Measurements from ENCODE around the gene PHETA1.
"Not testable (repeated sequence)": the region's sequence is repeated elsewhere in the genome, so short reads cannot be mapped to it uniquely, and the experiment has no call there.

Gene PHETA1

DNA sequence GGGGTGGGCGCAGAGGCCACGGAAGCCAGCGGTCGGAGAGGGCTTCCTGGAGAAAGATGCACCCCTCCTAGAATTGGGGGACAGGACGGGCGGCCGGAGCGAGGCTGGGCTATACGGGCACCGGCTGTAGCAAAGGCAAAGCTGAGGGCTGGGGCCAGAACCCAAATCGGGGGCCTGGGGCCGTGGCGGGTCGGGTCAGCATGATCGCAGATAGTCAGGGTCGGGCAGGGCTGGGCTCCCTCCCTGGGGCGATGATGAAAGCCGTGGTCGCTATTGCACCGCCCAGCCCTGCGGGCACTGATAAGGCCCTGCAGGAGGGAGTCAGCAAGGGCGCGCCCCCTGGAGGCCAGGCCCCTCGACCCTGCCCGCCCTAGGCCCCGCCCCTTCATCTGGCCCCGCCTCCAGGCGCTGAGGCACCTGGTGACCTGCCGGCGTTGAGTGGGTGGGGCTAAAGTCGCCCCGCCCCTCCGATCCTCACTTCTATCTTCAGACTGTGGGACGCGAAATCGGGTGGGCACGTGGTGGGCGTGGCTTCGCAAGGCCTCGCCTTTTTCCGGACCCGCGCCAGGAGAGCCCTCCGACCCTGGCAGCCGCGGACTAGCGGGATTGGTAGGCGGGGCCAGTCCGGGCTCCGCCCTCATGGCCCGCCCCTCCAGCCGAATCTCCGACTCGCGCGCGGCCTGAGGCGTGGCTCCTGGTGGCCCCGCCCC lies 36.4 kb upstream of the PHETA1 start:
- DNase-seq (ENCODE audit: low read depth in 2 of 2): peak; percentile 99 to 100

DNA sequence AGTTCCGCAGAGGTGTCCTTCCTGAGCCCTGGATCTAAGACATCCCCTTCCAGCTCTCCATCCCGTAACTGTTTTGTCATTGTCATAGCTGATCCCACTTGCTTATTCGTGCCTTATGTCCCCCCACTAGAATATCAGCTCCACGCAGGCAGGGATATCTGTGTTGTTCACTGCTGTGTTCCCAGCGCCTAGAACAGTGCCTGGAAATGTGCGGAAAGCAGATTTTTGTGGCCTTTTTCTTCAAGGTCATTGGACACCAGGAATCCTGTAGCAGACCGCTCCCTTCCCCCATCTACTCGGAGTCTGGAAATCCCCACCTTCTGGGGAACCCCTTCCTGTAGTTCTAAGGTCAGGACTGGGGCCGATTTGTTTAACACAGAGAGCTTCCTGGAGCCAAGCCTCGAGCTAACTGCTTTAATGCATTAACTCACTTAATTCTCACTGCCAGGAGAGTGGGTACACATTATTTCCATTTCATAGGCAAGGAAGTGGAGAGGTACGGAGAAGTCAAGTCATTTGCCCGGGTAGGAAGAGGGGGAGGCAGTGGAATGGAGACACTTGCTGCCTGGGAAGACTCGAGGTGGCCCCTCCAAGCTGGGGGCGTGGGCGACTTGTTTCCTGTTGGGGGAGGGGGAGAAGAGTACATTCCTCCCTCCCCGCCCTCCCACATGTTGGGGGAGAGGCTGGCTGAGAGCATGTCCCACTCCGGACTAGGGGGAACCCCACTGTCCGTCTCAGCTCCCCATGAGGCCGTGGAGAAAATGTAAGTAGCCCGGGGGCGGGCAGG lies 35.7 kb upstream of the PHETA1 start:
- DNase-seq (ENCODE audit: low read depth in 2 of 2): peak; percentile 52

DNA sequence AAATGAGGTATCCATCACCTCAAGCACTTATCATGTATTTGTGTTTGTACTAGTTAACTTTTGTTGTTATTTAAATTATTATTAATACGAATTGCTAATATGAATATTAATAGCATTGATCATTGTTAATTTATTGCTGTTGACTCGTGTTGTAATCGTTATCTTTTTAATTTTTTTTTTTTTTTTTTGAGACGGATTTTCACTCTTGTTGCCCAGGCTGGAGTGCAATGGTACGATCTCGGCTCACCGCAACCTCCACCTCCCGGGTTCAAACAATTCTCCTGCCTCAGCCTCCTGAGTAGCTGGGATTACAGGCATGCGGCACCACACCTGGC lies 33.6 kb upstream of the PHETA1 start:
- not testable (repeated sequence) for DNase-seq (ENCODE audit: low read depth in 2 of 2)

DNA sequence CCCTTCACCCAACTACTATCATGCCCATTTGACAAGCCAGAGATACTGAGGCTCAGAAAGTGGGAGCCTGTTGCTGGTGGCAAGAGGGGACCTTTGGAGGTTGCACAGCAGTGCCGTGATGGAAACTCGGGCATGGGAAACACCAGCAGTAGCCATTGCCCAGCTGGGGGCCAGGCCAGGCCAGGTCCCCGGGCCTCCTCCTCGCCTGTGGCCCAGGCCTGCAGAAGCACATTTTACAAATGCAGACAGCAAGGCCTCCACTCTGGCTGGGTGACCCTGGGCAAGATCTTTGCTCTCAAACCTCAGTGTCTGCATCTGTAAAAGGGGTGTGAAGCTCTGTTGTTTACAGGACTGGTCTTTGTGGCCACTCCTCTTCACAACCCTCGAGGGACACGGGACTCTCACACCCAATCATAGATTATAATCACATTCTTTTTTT lies 32.3 kb upstream of the PHETA1 start:
- DNase-seq (ENCODE audit: low read depth in 2 of 2): no peak

DNA sequence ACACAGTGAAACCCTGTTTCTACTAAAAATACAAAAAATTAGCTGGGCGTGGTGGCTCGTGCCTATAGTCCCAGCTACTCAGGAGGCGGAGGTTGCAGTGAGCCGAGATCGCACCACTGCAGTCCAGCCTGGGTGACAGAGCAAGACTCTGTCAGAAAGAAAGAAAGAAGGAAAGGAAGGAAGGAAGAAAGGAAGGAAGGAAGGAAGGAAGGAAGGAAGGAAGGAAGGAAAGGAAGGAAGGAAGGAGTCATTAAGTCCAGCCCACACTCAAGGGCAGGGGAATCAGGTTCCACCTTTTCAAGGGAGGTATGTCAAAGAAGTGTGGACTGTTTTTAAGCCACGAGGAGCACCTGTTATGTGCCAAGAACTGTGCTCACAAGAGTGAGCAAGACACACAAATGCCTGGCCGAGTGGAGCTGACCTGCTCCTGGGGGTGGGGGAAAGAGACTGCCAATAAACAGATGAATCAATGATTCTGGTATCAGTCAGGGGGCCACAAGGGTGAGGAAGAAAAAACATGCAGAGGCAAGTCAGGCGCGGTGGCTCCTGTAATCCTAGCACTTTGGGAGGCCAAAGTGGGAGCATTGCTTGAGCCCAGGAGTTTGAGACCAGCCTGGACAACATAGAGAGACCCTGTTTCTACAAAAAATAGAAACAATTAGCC lies 31.0 kb upstream of the PHETA1 start:
- DNase-seq (ENCODE audit: low read depth in 2 of 2): not testable (repeated sequence)

DNA sequence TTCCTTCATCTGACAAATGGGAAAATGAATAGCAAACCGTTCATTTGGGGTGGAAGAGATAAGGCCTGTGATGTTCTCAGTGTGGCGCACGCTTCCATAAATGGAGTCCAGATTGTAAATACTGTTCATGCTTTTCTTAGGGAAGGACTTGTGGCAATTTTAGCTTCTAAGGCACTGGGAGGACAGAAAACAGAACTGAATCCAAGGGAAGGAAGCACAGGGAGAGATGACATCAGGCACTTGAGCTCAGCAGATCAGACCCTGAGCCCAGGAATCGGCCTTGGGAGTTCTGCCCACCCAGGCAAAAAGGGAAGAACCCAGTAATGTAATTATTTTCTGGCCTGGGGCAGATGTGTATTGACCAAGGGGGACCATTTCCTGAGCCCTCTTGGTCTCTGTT lies 29.6 kb upstream of the PHETA1 start:
- DNase-seq (ENCODE audit: low read depth in 2 of 2): no peak

DNA sequence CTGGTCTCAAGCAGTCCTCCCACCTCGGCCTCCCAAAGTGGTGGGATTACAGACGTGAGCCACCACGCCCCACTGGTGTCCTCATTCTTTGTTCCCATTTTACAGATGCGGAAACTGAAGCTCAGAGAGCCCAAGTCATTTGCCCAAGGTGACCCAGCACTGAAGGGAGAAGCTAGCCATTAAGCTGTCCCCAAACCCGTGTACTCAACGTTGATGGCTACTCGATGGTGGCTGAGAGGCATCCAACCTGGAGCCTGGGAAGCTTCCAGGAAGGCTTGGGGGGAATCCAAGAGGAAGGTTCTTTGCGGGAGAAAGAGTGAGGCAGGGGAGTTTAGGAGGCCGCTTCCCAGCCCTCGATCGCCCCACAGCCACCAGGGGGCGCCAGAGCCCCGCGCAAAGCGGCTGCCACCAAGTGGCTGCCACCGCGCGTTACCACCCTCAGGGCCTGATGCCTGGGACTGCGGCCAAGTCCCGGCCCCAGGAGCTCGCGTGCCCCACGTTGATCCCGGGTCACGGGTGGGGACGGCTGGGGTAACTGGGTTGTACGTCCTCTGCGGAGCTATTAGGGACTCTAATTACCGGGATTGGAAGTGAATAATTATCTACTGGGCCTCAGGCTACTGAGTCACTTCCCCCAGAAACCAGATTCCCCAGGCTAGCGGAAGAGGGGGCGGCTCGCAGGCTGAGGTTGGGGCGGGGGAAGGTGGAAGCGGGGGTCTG lies 28.0 kb upstream of the PHETA1 start:
- peak; percentile 84 to 85 for DNase-seq (ENCODE audit: low read depth in 2 of 2)

DNA sequence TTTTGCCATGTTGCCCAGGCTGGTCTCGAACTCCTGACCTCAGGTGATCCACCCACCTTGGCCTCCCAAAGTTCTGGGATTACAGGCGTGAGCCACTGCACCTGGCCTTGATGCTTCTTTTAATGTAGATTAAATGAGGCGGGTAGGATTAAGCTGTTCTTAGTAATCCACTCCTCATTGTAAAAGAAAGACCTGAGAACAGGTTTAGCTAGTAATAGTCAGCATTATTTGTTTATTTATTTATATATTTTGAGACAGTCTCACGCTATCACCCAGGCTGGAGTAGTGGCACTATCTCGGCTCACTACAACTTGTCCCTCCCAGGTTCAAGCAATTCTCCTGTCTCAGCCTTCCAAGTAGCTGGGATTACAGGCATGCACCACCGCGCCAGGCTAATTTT lies 27.4 kb upstream of the PHETA1 start:
- DNase-seq (ENCODE audit: low read depth in 2 of 2): not testable (repeated sequence)

DNA sequence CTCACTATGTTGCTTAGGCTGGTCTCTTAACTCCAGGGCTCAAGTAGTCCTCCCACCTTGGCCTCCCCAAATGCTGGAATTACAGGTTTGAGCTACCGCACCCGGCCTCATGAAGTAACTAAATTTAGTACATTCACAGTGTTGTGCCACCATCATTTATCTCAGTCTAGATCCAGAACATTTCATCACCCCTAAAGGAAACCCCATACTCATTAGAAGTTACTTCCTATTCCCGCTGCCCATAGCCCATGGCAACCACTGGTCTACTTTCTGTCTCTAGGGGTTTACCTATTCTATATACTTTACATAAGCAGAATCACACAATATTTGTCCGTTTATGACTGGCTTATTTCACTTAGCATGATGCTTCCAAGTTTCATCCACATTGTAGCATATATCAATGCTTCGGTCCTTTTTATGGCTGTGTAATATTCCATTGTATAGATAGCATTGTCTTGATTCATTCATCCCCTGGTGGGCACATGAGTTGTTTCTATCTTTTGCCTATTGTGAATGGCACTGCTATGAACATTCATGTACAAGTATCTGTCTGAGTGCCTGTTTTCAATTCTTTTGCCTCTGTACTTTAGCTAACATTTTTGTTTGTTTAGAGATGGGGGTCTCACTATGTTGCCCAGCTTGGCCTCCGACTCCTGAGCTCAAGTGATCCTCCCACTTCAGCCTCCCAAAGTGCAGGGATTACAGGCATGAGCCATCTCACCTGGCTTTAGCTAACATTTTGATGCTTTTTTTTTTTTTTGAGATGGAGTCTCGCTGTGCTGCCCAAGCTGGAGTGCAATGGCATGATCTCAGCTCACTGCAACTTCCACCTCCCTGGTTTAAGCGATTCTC lies 26.7 kb upstream of the PHETA1 start:
- DNase-seq (ENCODE audit: low read depth in 2 of 2): no peak

DNA sequence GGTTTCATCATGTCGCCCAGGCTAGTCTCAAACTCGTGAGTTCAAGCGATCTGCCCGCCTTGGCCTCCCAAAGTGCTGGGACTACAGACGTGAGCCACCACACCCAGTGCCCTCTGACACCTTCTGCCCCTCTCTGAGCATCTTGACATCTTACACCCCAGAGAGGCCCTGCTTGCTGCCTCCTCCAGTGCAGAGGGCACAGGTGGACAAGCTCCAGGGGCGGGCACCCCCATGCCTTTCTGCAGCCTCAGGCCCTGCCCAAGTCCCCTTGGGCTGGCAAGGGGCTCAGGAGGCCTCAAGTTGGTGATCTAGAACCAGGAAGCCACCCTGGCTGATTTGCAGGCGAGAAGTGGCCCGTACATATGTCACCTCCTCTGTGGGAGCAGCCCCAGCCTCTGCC lies 25.6 kb upstream of the PHETA1 start:
- DNase-seq (ENCODE audit: low read depth in 2 of 2): no peak

DNA sequence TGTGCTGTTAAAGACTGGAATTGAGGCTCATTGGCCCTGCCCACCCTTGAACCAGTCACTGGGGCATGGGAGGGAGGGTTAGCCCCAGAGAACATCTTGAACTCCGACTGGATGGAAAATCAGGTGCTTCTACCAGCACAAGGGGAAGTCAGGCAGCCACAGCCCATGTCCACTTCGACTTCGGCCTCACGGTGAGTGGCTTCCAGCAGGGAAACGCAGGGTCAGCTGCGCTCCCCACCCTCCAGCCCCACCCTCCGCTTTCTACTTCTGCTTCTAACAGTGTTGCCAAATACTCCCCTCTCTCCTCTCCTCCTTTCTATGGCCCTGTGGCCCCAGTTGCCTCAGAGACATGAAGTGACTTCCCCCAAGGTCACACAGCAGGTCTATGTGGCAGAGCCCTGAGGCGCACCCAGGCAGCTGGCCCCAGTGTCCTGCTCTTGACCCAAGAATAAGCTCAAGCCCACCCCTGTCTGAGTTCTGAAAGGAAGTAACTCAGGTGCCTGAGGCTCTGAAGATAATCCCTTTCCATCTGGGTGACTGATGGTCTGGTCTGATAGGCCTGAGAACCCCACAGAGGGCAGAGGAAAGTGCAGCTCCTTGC lies 24.9 kb upstream of the PHETA1 start:
- no peak for DNase-seq (ENCODE audit: low read depth in 2 of 2)

DNA sequence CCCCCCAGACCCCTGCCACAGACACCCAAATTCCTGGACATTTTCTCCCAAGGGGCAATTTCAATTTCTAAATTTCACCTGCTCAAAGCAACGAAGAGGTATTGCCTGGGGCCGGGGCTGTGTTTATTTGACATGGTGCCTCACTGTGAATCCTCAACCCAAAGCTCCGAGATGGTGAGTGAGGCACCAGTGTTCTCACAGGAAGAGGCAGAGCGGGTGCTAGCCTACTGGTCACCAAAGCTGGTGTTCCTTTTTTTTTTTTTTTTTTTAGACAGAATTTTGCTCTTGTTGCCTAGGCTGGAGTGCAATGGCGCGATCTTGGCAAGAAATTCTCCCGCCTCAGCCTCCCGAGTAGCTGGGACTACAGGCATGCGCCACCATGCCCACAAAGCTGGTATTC lies 22.0 kb upstream of the PHETA1 start:
- DNase-seq (ENCODE audit: low read depth in 2 of 2): no peak

DNA sequence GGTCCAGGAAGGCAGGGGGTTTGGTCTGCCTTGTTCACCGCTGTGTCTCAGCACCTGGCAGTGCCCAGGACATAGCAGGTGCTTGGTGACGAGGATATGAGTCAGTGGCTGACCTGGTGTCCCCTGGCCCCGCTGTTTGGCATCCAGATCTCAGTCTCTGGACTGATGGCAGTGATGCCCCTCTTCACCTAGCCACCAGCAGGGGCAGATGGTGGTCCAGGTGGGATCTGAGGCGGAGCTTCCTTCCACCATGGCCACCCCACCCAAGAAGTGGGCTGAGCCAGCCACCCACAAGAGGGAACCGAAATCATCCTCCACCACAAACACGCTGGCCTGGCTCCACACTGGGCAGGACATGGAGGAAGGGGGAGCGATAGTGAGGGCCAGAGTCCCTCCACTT lies 20.7 kb upstream of the PHETA1 start:
- DNase-seq (ENCODE audit: low read depth in 2 of 2): no peak

DNA sequence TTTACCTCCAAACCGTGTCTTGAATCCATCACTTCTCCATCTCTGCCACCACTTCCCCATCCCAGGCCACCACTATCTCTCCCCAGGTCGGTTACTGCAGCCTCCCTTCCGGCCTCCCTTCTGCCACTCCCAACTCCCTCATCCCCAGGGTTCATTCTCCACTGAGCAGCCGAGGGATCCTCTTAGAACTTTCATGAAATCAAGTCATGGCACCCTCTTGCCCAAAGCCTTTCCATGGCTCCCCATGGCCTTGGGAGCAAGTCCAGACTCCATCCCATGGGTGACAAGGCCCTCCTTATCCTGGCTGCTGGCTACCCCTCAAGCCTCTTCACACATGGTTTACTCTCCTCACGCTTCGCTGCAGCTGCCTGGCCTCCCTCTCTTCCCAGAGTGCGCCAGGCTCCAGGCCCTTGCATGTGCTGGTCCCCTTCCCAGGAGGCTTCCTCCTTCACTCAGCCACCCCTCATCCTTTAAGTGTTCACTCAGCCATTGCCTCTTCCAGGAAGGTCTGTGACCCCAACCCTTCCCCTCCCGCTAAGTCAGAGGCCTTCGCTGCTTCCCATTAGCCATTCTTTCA lies 18.9 kb upstream of the PHETA1 start:
- DNase-seq (ENCODE audit: low read depth in 2 of 2): no peak

DNA sequence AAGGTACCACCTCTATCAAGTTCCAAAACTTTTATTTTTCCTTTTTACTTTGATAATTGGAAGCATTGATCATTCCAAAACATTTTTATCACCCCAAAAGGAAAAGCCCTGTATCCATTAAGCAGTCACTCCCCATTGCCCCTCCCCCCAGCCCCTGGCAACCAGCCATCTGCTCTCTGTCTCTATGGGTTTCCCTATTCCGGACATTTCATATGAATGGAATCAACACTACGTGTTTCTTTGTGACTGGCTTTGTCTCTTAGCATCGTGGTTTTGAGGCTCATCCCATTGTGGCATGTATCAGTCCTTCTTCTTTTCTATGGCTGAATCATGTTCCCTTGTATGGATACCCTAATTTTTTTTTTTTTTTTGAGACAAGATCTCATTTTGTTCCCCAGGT lies 18.0 kb upstream of the PHETA1 start:
- no peak for DNase-seq (ENCODE audit: low read depth in 2 of 2)

DNA sequence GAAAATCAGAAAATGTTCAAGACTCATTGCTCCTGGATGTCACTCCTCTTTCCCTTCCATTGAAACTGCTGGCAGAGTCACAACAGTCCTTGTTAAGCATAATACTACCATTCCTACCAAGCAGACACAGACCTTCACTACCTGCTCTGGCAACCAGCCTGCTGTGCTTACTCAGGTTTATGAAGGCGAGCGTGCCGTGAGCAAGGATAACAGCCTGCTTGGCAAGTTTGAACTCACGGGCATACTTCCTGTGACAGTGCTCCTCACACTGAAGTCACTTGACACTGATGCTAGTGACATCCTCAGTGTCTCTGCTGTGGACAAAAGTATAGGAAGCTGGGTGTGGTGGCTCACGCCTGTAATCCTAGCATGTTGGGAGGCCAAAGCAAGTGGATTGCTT lies 15.7 kb upstream of the PHETA1 start:
- no peak for DNase-seq (ENCODE audit: low read depth in 2 of 2)

DNA sequence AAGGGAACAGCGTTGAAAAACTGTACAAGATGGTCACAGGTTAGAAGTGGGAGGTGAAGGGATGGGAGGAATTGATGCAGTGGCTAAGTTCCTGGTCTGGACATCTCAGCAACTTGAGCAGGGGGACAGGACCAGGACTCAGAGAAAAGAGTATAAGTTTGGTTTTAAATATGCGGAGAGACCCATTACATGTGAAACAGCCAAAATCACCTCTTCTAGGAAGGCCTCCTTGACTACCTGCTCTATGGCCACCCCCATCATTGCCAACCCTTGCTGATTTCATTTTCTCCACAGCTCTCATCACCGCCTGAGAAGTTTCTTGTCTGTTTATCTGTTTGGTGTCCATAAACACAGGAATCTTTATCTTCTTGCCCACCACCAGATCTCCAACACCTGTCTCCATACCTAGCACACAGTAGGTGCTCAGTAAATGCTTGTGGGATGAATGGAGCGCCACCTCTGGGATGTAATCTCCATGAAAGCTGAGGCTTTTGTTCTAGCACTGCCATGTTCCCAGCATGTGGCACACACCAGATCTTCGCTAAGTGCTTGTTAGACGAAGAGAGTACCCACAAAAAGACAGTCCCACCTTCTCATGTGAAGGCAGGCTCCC lies 11.2 kb upstream of the PHETA1 start:
- no peak for DNase-seq (ENCODE audit: low read depth in 2 of 2)

DNA sequence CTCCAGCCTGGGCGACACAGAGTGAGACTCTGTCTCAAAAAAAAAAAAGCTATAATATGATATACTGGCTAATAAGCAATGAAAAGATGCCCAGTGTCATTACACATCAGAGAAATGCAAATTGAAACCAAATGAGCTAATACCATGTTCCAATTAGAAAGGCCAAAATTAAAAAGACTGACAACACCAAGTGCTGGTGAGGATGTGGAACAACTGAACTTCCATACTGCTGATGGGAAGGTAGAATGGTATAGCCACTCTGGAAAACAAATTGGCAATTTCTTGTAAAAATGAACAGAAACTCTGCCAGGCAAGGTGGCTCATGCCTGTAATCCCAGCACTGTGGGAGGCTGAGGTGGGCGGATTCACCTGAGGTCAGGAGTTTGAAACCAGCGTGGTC lies 8.5 kb upstream of the PHETA1 start:
- no peak for DNase-seq (ENCODE audit: low read depth in 2 of 2)

DNA sequence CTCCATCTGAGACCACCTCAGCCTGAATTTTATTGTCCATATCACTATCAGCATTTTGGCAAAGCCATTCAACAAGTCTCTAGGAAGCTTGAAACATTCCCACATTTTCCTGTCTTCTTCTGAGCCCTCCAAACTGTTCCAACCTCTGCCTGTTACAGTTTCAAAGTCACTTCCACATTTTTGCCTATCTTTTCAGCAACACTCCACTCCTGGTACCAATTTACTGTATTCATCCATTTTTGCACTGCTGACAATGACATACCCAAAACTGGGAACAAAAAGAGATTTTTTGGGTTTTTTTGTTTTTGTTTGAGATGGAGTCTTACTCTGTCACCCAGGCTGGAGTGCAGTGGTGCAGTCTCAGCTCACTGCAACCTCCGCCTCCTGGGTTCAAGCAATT lies 4.3 kb upstream of the PHETA1 start:
- DNase-seq (ENCODE audit: low read depth in 2 of 2): not testable (repeated sequence)
